LNCAP (cell line): ENCODE data around the gene NBL1.

Experiments used
- TF ChIP-seq, protein P1 (sequence below): fragments of 450-650 bp; IDR thresholded peaks from 2 replicates; pipeline ENCODE4 v1.5.1; 2017; ENCODE audit warnings: mild to moderate bottlenecking

NBL1 gene, protein sequence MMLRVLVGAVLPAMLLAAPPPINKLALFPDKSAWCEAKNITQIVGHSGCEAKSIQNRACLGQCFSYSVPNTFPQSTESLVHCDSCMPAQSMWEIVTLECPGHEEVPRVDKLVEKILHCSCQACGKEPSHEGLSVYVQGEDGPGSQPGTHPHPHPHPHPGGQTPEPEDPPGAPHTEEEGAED

DNA sequence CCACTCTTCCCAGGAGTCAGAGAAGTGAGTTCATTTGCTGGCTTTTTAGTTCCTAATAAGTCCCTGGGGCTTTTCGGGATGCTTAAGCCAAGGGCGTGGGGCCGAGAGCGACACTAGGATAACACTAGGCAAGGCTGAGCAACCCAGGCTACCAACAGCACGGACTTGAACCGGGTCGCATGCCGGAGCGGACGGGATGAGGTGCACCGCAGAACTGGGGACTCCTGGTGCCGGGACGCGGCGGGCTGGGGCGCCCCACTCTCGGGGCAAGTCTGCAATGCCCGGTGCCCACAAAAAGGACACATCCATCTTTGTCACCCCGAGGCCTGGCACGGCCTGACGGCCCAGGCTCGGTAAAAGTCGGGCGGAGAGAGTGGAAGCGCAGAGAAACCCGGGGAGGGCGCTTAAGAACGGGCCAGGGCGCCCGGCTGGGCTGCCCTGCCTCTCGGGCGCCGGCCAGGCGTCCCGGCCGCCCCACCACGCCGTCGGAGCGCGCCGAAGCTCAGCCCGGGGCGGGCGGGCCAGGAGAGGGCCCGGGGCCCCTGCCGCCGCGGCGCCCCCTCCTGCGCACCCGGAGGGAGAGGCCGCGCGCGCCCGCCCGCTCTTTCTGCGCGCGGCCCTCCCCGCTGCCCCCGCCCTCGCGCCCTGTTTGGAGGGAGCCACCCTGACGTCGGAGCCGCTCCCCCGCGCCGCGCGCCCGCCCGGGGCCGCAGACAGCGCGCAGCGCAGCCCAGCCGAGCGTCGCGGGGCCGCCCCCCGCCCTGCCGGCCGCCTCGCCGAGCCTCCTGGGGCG is at the start of gene NBL1:
Gene NBL1, plus strand, starts transcription at position 710 of the 793 bp plus-strand sequence. CDS start 10,720 bp downstream, outside the sequence.
- TF ChIP-seq, protein P1, sequence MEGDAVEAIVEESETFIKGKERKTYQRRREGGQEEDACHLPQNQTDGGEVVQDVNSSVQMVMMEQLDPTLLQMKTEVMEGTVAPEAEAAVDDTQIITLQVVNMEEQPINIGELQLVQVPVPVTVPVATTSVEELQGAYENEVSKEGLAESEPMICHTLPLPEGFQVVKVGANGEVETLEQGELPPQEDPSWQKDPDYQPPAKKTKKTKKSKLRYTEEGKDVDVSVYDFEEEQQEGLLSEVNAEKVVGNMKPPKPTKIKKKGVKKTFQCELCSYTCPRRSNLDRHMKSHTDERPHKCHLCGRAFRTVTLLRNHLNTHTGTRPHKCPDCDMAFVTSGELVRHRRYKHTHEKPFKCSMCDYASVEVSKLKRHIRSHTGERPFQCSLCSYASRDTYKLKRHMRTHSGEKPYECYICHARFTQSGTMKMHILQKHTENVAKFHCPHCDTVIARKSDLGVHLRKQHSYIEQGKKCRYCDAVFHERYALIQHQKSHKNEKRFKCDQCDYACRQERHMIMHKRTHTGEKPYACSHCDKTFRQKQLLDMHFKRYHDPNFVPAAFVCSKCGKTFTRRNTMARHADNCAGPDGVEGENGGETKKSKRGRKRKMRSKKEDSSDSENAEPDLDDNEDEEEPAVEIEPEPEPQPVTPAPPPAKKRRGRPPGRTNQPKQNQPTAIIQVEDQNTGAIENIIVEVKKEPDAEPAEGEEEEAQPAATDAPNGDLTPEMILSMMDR = no peak

- TF ChIP-seq, protein P1 = no peak
Observed at GRCh38 chr1:19596065-19596713, 47.9 kb upstream of the NBL1 start.

DNA sequence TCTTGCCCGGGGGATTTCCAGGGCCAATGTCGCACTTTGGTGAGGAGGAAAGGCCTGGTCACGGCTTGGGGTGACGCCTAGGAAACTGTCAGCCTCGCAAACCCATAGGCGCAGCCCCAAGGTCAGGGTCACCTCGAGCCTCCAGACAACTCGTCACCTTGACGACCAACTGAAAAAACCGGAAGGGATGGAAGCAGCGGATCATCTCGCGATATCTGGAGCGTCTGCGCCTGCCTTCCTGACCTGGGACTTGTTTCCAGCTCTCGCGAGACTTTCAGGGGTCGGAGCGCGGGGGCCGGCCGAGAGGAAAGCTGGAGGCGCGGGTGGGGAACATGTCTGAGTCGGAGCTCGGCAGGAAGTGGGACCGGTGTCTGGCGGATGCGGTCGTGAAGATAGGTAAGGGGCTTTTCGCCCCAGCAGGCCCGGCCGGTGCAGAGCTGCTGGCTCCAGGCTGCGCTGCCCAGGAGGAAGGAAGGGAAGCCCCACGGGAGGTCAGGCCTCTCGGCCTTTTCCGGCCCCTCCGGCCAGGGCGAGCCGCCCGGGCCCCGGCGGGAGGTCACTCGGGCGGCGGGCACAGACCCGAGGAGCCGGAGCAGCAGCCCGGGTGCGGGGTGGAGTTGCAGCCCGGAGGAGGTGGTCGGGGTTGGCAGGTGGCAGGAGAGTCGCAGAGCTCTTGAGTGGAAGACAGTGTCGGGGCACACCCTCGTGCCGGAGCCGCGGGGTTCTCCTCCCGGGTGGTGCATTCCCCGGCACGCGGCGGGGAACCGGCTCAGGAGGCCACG is 47.2 kb upstream of the NBL1 start:
- TF ChIP-seq, protein P1 = no peak

- TF ChIP-seq, protein P1 = no peak
Observed at GRCh38 chr1:19597496-19598309, 46.4 kb upstream of the NBL1 start.

- TF ChIP-seq, protein P1 = no peak
Observed at GRCh38 chr1:19599810-19600209, 44.3 kb upstream of the NBL1 start.

GRCh38 chr1:19602486-19602885 is 41.6 kb upstream of the NBL1 start:
- TF ChIP-seq, protein P1 = no peak
